Gastrocnemius medialis (tissue), 4 donors: Measurements from ENCODE around the gene CACNA2D1.

Experiments used
- CTCF ChIP-seq, 5 experiments: fragments of 450-650 bp in 3 of 5; fragments of 200-600 bp in 2 of 5; sonication (generic) in 2 of 5; IDR thresholded peaks in 4 of 5; conservative IDR thresholded peaks in 1 of 5; 1 replicate in 4 of 5; 2 replicates in 1 of 5; pipeline ENCODE4 v1.5.1; 2016 to 2019; ENCODE audit warnings: antibody characterized with exemption in 5 of 5, mild to moderate bottlenecking in 3 of 5, moderate library complexity in 3 of 5
- POLR2A ChIP-seq, 2 donors: fragments of 450-650 bp; IDR thresholded peaks; one replicate each; pipeline ENCODE4 v1.6.1; 2017; ENCODE audit warnings: antibody characterized with exemption in 2 of 2, mild to moderate bottlenecking in 2 of 2, moderate library complexity in 2 of 2

GRCh38 chr7:82250598-82250997 lies 193.0 kb downstream of the CACNA2D1 start:
- TF ChIP-seq CTCF (IDR thresholded peaks at IDR 0.05 in 4 of 5, conservative IDR thresholded peaks at IDR 0.05 in 1 of 5) (no peak), POLR2A (IDR thresholded peaks at IDR 0.05) (no peak)
